Neutrophil (primary cell): ENCODE data around the gene LIPM.

Experiments
- H3K27ac ChIP-seq: fragments of 200-600 bp; sonication (generic); 2 replicates; pipeline ENCODE4 v1.5.1; 2016; ENCODE audit warnings: mild to moderate bottlenecking, moderate library complexity
- H3K27me3 ChIP-seq: fragments of 200-600 bp; sonication (generic); 2 replicates; pipeline ENCODE4 v1.6.0; 2016; ENCODE audit warnings: mild to moderate bottlenecking
- H3K36me3 ChIP-seq: fragments of 200-600 bp; sonication (generic); 2 replicates; pipeline ENCODE4 v1.5.1; 2017
- H3K4me1 ChIP-seq, 2 experiments: fragments of 200-600 bp in 1 of 2; sonication (generic) in 1 of 2; 1 replicate in 1 of 2; 2 replicates in 1 of 2; pipeline versions ENCODE4 v1.5.1 to v1.6.1; 2013 to 2016; ENCODE audit warnings: low read depth in 1 of 2, low read length in 1 of 2, mild to moderate bottlenecking in 1 of 2, moderate library complexity in 1 of 2; ENCODE audit not compliant: control insufficient read depth in 1 of 2, insufficient read depth in 1 of 2
- H3K4me3 ChIP-seq, 2 experiments: fragments of 200-600 bp in 1 of 2; sonication (generic) in 1 of 2; 1 replicate in 1 of 2; 2 replicates in 1 of 2; pipeline ENCODE4 v1.5.1; 2013 to 2016; ENCODE audit warnings: low read depth in 1 of 2, low read length in 1 of 2, mild to moderate bottlenecking in 1 of 2, moderate library complexity in 1 of 2
- H3K9me3 ChIP-seq: fragments of 200-600 bp; sonication (generic); 2 replicates; pipeline ENCODE4 v1.5.1; 2016
- CTCF ChIP-seq: fragments of 200-600 bp; sonication (generic); IDR thresholded peaks from 2 replicates; pipeline ENCODE4 v1.5.1; 2016; ENCODE audit warnings: antibody characterized with exemption

LIPM gene

GRCh38 chr10:88791924-88792323 lies 10.6 kb upstream of the LIPM start:
- Histone ChIP-seq H3K4me1 (peaks cover 23 to 25% of the 10 kb centered on the region in 2 experiments), H3K4me3 (no peak overlapping the region), H3K27me3 (peaks cover 64% of the 10 kb centered on the region), H3K27ac (peak overlapping the region; percentile 71), H3K36me3 (no peaks in the 10 kb centered on the region), H3K9me3 (no peaks in the 10 kb centered on the region)
- TF ChIP-seq CTCF, result no peak

- H3K9me3 ChIP-seq, result no peaks in the 10 kb centered on the region
- H3K27ac ChIP-seq, result peak overlapping the region; percentile 71
- H3K36me3 ChIP-seq, result no peaks in the 10 kb centered on the region
- H3K4me3 ChIP-seq, result peak overlapping the region in 1 of 2 experiments; percentile 33
- H3K4me1 ChIP-seq, result peaks cover 23 to 25% of the 10 kb centered on the region in 2 experiments
- peaks cover 64% of the 10 kb centered on the region for H3K27me3 ChIP-seq
- TF ChIP-seq CTCF, result peak; percentile 19
These were observed 9.9 kb upstream of the LIPM start for GRCh38 chr10:88792661-88793060.

- H3K27me3 ChIP-seq, result peaks cover 66% of the 10 kb centered on the region
- no peaks in the 10 kb centered on the region for H3K9me3 ChIP-seq
- H3K4me1 ChIP-seq, result peaks cover 23 to 25% of the 10 kb centered on the region in 2 experiments
- no peak overlapping the region for H3K27ac ChIP-seq
- TF ChIP-seq CTCF, result no peak
- H3K4me3 ChIP-seq, result no peak overlapping the region
- H3K36me3 ChIP-seq, result no peaks in the 10 kb centered on the region
These were observed 8.7 kb upstream of the LIPM start for GRCh38 chr10:88793712-88794299.

GRCh38 chr10:88794731-88795130 lies 7.8 kb upstream of the LIPM start:
- no peaks in the 10 kb centered on the region for H3K9me3 ChIP-seq
- no peaks in the 10 kb centered on the region for H3K36me3 ChIP-seq
- H3K4me1 ChIP-seq, result peaks cover 23 to 25% of the 10 kb centered on the region in 2 experiments
- H3K4me3 ChIP-seq, result no peak overlapping the region
- H3K27me3 ChIP-seq, result peaks cover 74% of the 10 kb centered on the region
- no peak overlapping the region for H3K27ac ChIP-seq
- TF ChIP-seq CTCF, result no peak

- Histone ChIP-seq H3K4me1 (no peaks in the 10 kb centered on the region), H3K27me3 (peaks cover 73% of the 10 kb centered on the region), H3K9me3 (no peaks in the 10 kb centered on the region), H3K36me3 (no peaks in the 10 kb centered on the region), H3K4me3 (no peak overlapping the region), H3K27ac (no peak overlapping the region)
- TF ChIP-seq CTCF, result no peak
These were observed 2.1 kb upstream of the LIPM start for GRCh38 chr10:88800152-88801125.
